ENCODE results near the gene TMEM151A.

GRCh38 chr11:66267039-66267378 lies 24.7 kb upstream of the TMEM151A start:
- TF ChIP-seq CTCF (IDR thresholded peaks at IDR 0.05) (no peak), POLR2A (IDR thresholded peaks at IDR 0.05) (no peak), EP300 (IDR thresholded peaks at IDR 0.05) (no peak), POLR2AphosphoS5 (IDR thresholded peaks at IDR 0.05) (no peak)
